ENCODE data around the gene MOCS3. TPM values are rescaled to one million over a fixed set of nuclear protein-coding genes. Genes with fewer than 3 reads are reported as not detected.
A peak's percentile ranks its signal among the peaks of the same experiment; 100 is the strongest.

MOCS3 gene
- total RNA-seq, 6 experiments from 2014 or later = 2.3 to 3.2 (median 2.7) TPM

GRCh38 chr20:51009303-51010042 is 50.9 kb downstream of the MOCS3 start:
- Histone ChIP-seq H3K27me3 (no peaks in the 10 kb centered on the region), H3K27ac (no peak overlapping the region), H3K4me1 (no peaks in the 10 kb centered on the region), H3K36me3 (no peaks in the 10 kb centered on the region), H3K9me3 (no peaks in the 10 kb centered on the region), H3K4me3 (no peak overlapping the region)
- no peak for DNase-seq
- intact Hi-C loops (cut with DNase I) = no loop called here
- WGBS (ENCODE audit: insufficient coverage, low coverage, low lambda C conversion rate, missing lambda C conversion rate) = 90% methylated on average over 16 of the region's 58 CpGs
- TF ChIP-seq, protein P1, sequence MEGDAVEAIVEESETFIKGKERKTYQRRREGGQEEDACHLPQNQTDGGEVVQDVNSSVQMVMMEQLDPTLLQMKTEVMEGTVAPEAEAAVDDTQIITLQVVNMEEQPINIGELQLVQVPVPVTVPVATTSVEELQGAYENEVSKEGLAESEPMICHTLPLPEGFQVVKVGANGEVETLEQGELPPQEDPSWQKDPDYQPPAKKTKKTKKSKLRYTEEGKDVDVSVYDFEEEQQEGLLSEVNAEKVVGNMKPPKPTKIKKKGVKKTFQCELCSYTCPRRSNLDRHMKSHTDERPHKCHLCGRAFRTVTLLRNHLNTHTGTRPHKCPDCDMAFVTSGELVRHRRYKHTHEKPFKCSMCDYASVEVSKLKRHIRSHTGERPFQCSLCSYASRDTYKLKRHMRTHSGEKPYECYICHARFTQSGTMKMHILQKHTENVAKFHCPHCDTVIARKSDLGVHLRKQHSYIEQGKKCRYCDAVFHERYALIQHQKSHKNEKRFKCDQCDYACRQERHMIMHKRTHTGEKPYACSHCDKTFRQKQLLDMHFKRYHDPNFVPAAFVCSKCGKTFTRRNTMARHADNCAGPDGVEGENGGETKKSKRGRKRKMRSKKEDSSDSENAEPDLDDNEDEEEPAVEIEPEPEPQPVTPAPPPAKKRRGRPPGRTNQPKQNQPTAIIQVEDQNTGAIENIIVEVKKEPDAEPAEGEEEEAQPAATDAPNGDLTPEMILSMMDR (IDR thresholded peaks at IDR 0.05) = no peak
- no peak for TF ChIP-seq POLR2A (IDR thresholded peaks at IDR 0.05)
- peak in 1 of 4 donors; percentile 33 for ATAC-seq

DNA sequence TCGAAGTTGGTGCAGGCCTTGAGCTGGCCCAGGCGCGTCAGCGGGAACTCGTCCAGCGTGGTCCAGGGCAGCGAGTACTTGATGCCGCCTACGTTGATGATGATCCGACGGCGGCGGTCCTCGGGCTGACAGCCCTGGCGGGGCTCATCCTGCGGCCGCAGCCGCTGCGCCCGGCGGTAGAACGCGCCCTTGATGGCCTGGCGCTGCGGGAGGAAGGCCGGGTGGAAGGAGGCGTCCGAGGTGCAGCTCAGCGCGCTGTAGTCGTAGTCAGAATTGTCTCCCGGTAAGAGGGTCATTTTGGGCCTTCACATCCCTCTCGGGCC is 51.4 kb downstream of the MOCS3 start:
- Histone ChIP-seq H3K4me3 (no peak overlapping the region), H3K36me3 (no peaks in the 10 kb centered on the region), H3K9me3 (no peaks in the 10 kb centered on the region), H3K27ac (no peak overlapping the region), H3K4me1 (no peaks in the 10 kb centered on the region), H3K27me3 (no peaks in the 10 kb centered on the region)
- TF ChIP-seq, protein P1 (IDR thresholded peaks at IDR 0.05) = no peak
- no peak for TF ChIP-seq POLR2A (IDR thresholded peaks at IDR 0.05)
- ATAC-seq = no peak
- intact Hi-C loops (cut with DNase I) = no loop called here
- WGBS (ENCODE audit: insufficient coverage, low coverage, low lambda C conversion rate, missing lambda C conversion rate) = no CpG with 5 or more reads among the region's 33 CpGs
- no peak for DNase-seq

- H3K4me1 ChIP-seq = no peaks in the 10 kb centered on the region
- WGBS (ENCODE audit: insufficient coverage, low coverage, low lambda C conversion rate, missing lambda C conversion rate) = 73% methylated on average over 2 of the region's 3 CpGs
- no peaks in the 10 kb centered on the region for H3K27me3 ChIP-seq
- H3K27ac ChIP-seq = no peak overlapping the region
- ATAC-seq (no peak), DNase-seq (no peak)
- H3K36me3 ChIP-seq = no peaks in the 10 kb centered on the region
- no peak overlapping the region for H3K4me3 ChIP-seq
- TF ChIP-seq POLR2A (IDR thresholded peaks at IDR 0.05) = no peak
- TF ChIP-seq, protein P1 (IDR thresholded peaks at IDR 0.05) = no peak
- intact Hi-C loops (cut with DNase I) = no loop called here
- H3K9me3 ChIP-seq = no peaks in the 10 kb centered on the region
Observed at GRCh38 chr20:51010932-51011331, 52.3 kb downstream of the MOCS3 start.

GRCh38 chr20:51011479-51011878 is 52.9 kb downstream of the MOCS3 start:
- no peaks in the 10 kb centered on the region for H3K4me1 ChIP-seq
- H3K36me3 ChIP-seq = no peaks in the 10 kb centered on the region
- intact Hi-C loops (cut with DNase I) = no loop called here
- no peak for ATAC-seq
- DNase-seq = no peak
- TF ChIP-seq, protein P1 (IDR thresholded peaks at IDR 0.05) = no peak
- no peak for TF ChIP-seq POLR2A (IDR thresholded peaks at IDR 0.05)
- H3K9me3 ChIP-seq = no peaks in the 10 kb centered on the region
- WGBS (ENCODE audit: insufficient coverage, low coverage, low lambda C conversion rate, missing lambda C conversion rate) = 81% methylated on average over 3 of the region's 4 CpGs
- no peak overlapping the region for H3K4me3 ChIP-seq
- H3K27me3 ChIP-seq = no peaks in the 10 kb centered on the region
- H3K27ac ChIP-seq = no peak overlapping the region
